HCT116 (cell line): ENCODE measurements around the gene P3H3. TPM values are rescaled to one million over a fixed set of nuclear protein-coding genes. Genes with fewer than 3 reads are reported as not detected.

ENCODE experiments used
- ATAC-seq: fragments of 200-7000 bp; cut with Tn5 transposase; 2 replicates; pipeline ENCODE4 v1.9.1; 2020; ENCODE audit warnings: mild to moderate bottlenecking, moderate library complexity
- BruUV-seq: library from RNA; stranded (reverse); fragments of 400-500 nt; replicated peaks from 2 replicates; lab custom pipeline; 2021; lab: Mats Ljungman, UMichigan
- CTCF ChIA-PET: fragments of 300-600 bp; sonication (Branson Sonifier 250); formaldehyde crosslinking; loops from one replicate; lab custom pipeline; 2021; ENCODE audit warnings: antibody characterized with exemption; lab: Charles Lee
- POLR2A ChIA-PET: fragments of 300-600, 350-600 bp; sonication (Branson Sonifier 250); formaldehyde crosslinking; loops from one replicate; lab custom pipeline; 2021; ENCODE audit warnings: antibody characterized with exemption; lab: Charles Lee
- RAD21 ChIA-PET, 2 experiments: fragments of 300-600 bp; sonication (Branson Sonifier 250); formaldehyde crosslinking; loops; one replicate each; lab custom pipeline; 2023; ENCODE audit warnings: low total read pairs in 2 of 2; ENCODE audit not compliant: uncharacterized antibody in 2 of 2, unreplicated experiment in 2 of 2, low non-redundant PET in 1 of 2; lab: Charles Lee
- DNase-seq: peaks from one replicate; pipeline ENCODE4 v3.0.0-alpha.2; 2010; ENCODE audit warnings: low read depth, low spot score
- H2AFZ ChIP-seq: fragments of 200-600 bp; shearing (Covaris generic), sonication (generic); 2 replicates; pipeline ENCODE4 v1.6.1; 2017; ENCODE audit warnings: low read depth, mixed run types, mixed read lengths, antibody characterized with exemption, low read length; ENCODE audit not compliant: poor library complexity, severe bottlenecking
- H3K27ac ChIP-seq: 2 replicates; pipeline ENCODE4 v1.5.1; 2012; ENCODE audit warnings: low read depth, low read length
- H3K27me3 ChIP-seq: fragments of 200-600 bp; sonication (generic); 2 replicates; pipeline ENCODE4 v1.6.1; 2016; ENCODE audit warnings: mixed run types, low read length, mixed read lengths; ENCODE audit not compliant: insufficient read depth
- H3K36me3 ChIP-seq, 2 experiments: fragments of 200-500 bp in 1 of 2; fragments of 200-600 bp in 1 of 2; sonication (Bioruptor generic) in 1 of 2; sonication (generic) in 1 of 2; 2 replicates each; pipeline versions ENCODE4 v1.5.1 to v1.6.1; 2014 to 2016; ENCODE audit warnings: low read length in 2 of 2, inconsistent platforms in 1 of 2, mixed read lengths in 1 of 2, mixed run types in 1 of 2; ENCODE audit not compliant: insufficient read depth in 2 of 2, control insufficient read depth in 1 of 2
- H3K4me1 ChIP-seq, 2 experiments: fragments of 200-600 bp in 1 of 2; sonication (generic) in 1 of 2; 2 replicates each; pipeline versions ENCODE4 v1.5.1 to v1.6.1; 2012 to 2017; ENCODE audit warnings: low read length in 2 of 2, inconsistent platforms in 1 of 2, mild to moderate bottlenecking in 1 of 2, mixed read lengths in 1 of 2, mixed run types in 1 of 2, moderate library complexity in 1 of 2; ENCODE audit not compliant: insufficient read depth in 2 of 2, control insufficient read depth in 1 of 2
- H3K4me2 ChIP-seq: fragments of 200-600 bp; sonication (generic); 2 replicates; pipeline ENCODE4 v1.6.1; 2017; ENCODE audit warnings: mixed run types, low read length, mixed read lengths
- H3K4me3 ChIP-seq, 2 experiments: fragments of 200-600 bp in 1 of 2; sonication (generic) in 1 of 2; replicated peaks in 1 of 2; 2 replicates each; pipeline ENCODE4 v1.5.1; 2011 to 2016; ENCODE audit warnings: low read length in 2 of 2, control low read depth in 1 of 2, low read depth in 1 of 2, mild to moderate bottlenecking in 1 of 2, mixed read lengths in 1 of 2, mixed run types in 1 of 2
- H3K79me2 ChIP-seq: fragments of 200-600 bp; sonication (generic); 2 replicates; pipeline ENCODE4 v1.6.1; 2017; ENCODE audit warnings: mild to moderate bottlenecking, mixed run types, low read length, moderate library complexity, mixed read lengths; ENCODE audit not compliant: insufficient read depth
- H3K9ac ChIP-seq: fragments of 200-600 bp; sonication (generic); 2 replicates; pipeline ENCODE4 v1.6.1; 2016; ENCODE audit warnings: low read length, mixed read lengths
- H3K9me2 ChIP-seq: fragments of 200-600 bp; sonication (generic), shearing (Covaris generic); 2 replicates; pipeline ENCODE4 v1.6.1; 2017; ENCODE audit warnings: mixed run types, mild to moderate bottlenecking, moderate library complexity; ENCODE audit not compliant: insufficient read depth
- H3K9me3 ChIP-seq, 2 experiments: fragments of 200-500 bp in 1 of 2; fragments of 200-600 bp in 1 of 2; sonication (Bioruptor generic) in 1 of 2; sonication (generic) in 1 of 2; 2 replicates each; pipeline ENCODE4 v1.6.1; 2014 to 2017; ENCODE audit warnings: low read length in 2 of 2, mixed read lengths in 2 of 2, inconsistent platforms in 1 of 2, low read depth in 1 of 2, mild to moderate bottlenecking in 1 of 2, mixed run types in 1 of 2, moderate library complexity in 1 of 2; ENCODE audit not compliant: control insufficient read depth in 1 of 2, insufficient read depth in 1 of 2
- H4K20me1 ChIP-seq: fragments of 200-600 bp; sonication (generic), shearing (Covaris generic); 2 replicates; pipeline ENCODE4 v1.6.1; 2017; ENCODE audit warnings: mixed run types, mild to moderate bottlenecking, moderate library complexity; ENCODE audit not compliant: insufficient read depth
- CEBPB ChIP-seq: IDR thresholded peaks from 2 replicates; pipeline ENCODE4 v1.6.1; 2012; ENCODE audit warnings: low read depth
- EZH2 ChIP-seq: fragments of 200-600 bp; sonication (generic); IDR thresholded peaks from 2 replicates; pipeline ENCODE4 v1.6.1; 2017; ENCODE audit warnings: antibody characterized with exemption, mixed run types
- FOSL1 ChIP-seq: IDR thresholded peaks from 2 replicates; pipeline ENCODE4 v1.6.1; 2012; ENCODE audit warnings: low read depth
- JUND ChIP-seq: IDR thresholded peaks from 2 replicates; pipeline ENCODE4 v1.6.1; 2012
- POLR2A ChIP-seq: IDR thresholded peaks from 2 replicates; pipeline ENCODE4 v1.7.0; 2011; ENCODE audit warnings: borderline replicate concordance; ENCODE audit not compliant: insufficient read depth, insufficient read length; ENCODE audit errors: extremely low read depth
- POLR2AphosphoS5 ChIP-seq: IDR thresholded peaks from 2 replicates; pipeline ENCODE4 v1.6.1; 2011; ENCODE audit warnings: mild to moderate bottlenecking, low read depth, low read length, moderate library complexity
- RAD21 ChIP-seq: IDR thresholded peaks from 2 replicates; pipeline ENCODE4 v1.6.1; 2012; ENCODE audit warnings: low read depth, mild to moderate bottlenecking
- SP1 ChIP-seq: IDR thresholded peaks from 2 replicates; pipeline ENCODE4 v1.6.1; 2012; ENCODE audit warnings: low read depth
- SRF ChIP-seq: IDR thresholded peaks from 2 replicates; pipeline ENCODE4 v1.6.1; 2012; ENCODE audit warnings: low read depth
- TCF7L2 ChIP-seq: IDR thresholded peaks from 2 replicates; pipeline ENCODE4 v1.7.0; 2011; ENCODE audit warnings: borderline replicate concordance, inconsistent platforms; ENCODE audit not compliant: insufficient read depth, insufficient read length; ENCODE audit errors: extremely low read depth
- ZFX ChIP-seq: fragments of 450-650 bp; IDR thresholded peaks from 2 replicates; pipeline ENCODE4 v1.6.1; 2017
- ZNF274 ChIP-seq: fragments of 200-500 bp; sonication (Bioruptor generic); IDR thresholded peaks from 2 replicates; pipeline ENCODE4 v1.6.1; 2014; ENCODE audit warnings: mild to moderate bottlenecking, low read depth, low read length, inconsistent platforms
- intact Hi-C: fragments of 100-400 bp; cut with micrococcal nuclease; formaldehyde crosslinking; loops from 2 replicates; pipeline ENCODE4 v1.10.0; 2022
- total RNA-seq: library from RNA; stranded (reverse); gene quantifications from one replicate; pipeline ENCODE4 v1.2.1, GENCODE V29; 2021; ENCODE audit not compliant: unreplicated experiment
- TF ChIP-seq, protein P1 (sequence below): IDR thresholded peaks from 2 replicates; pipeline ENCODE4 v1.6.1; 2012
- TF ChIP-seq, protein P2 (sequence below): IDR thresholded peaks from 2 replicates; pipeline ENCODE4 v1.6.1; 2011; ENCODE audit warnings: mild to moderate bottlenecking, low read length, moderate library complexity; ENCODE audit not compliant: insufficient replicate concordance; ENCODE audit errors: extremely low read depth
- TF ChIP-seq, protein P3 (sequence below): IDR thresholded peaks from 2 replicates; pipeline ENCODE4 v1.6.1; 2012

Gene P3H3
- total RNA-seq, 1 experiment from 2014 or later = 32.2 TPM

DNA sequence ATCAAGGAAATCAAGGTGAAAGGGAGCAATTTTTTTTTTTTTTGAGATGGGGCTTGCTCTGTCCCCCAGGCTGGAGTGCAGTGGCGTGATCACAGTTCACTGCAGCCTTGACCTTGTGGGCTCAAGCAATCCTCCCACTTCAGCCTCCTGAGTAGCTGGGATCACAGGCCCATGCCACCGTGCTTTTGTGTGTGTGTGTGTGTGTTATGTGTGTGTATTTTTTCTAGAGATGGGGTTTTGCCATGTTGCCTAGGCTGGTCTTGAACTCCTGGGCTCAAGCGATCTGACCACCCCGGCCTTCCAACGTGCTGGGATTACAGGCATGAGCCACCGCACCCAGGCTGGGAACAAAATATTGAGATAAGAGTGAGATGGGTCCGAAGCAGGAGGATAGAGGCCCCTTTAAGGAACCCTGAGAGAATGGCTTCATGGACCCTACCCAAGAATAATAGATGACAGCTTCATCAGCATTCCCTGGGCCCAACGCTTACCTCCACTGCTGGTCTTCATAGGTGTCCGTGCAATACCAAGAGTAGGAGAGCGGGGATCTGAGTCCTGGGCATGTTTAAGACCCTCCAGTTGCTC lies 21.9 kb downstream of the P3H3 start:
- Histone ChIP-seq H3K4me2 (peak overlapping the region; percentile 100), H3K9ac (peak overlapping the region; percentile 89), H2AFZ (no peak overlapping the region), H3K79me2 (peaks cover 43% of the 10 kb centered on the region), H3K9me2 (no peaks in the 10 kb centered on the region), H3K36me3 (peaks cover 27 to 44% of the 10 kb centered on the region in 2 experiments; a peak in 3 of 4 replicates), H3K4me3 (peak overlapping the region; percentile 67 to 94), H3K27me3 (no peaks in the 10 kb centered on the region), H4K20me1 (no peaks in the 10 kb centered on the region), H3K4me1 (peaks cover 15 to 31% of the 10 kb centered on the region in 2 experiments), H3K9me3 (no peaks in the 10 kb centered on the region), H3K27ac (peak overlapping the region; percentile 77)
- ChIA-PET RAD21 (no interaction called here), CTCF (no interaction called here), POLR2A (interaction anchor here (2.9 to 8.9 kb wide), 2 partner anchors 19 to 94 kb away, joined by 28 to 186 read pairs; partner anchors contain the start of genes C12orf57, RNU7-1, SPSB2 and TPI1)
- BruUV-seq = no TSS peak
- DNase-seq (no peak), ATAC-seq (no peak)
- TF ChIP-seq POLR2AphosphoS5 (no peak), SRF (no peak), TCF7L2 (no peak), ZNF274 (no peak), RAD21 (no peak), EZH2 (no peak), ZFX (no peak), SP1 (no peak), POLR2A (no peak), CEBPB (no peak), FOSL1 (no peak), JUND (no peak)
- TF ChIP-seq, protein P1, sequence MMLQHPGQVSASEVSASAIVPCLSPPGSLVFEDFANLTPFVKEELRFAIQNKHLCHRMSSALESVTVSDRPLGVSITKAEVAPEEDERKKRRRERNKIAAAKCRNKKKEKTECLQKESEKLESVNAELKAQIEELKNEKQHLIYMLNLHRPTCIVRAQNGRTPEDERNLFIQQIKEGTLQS = no peak
- TF ChIP-seq, protein P2, sequence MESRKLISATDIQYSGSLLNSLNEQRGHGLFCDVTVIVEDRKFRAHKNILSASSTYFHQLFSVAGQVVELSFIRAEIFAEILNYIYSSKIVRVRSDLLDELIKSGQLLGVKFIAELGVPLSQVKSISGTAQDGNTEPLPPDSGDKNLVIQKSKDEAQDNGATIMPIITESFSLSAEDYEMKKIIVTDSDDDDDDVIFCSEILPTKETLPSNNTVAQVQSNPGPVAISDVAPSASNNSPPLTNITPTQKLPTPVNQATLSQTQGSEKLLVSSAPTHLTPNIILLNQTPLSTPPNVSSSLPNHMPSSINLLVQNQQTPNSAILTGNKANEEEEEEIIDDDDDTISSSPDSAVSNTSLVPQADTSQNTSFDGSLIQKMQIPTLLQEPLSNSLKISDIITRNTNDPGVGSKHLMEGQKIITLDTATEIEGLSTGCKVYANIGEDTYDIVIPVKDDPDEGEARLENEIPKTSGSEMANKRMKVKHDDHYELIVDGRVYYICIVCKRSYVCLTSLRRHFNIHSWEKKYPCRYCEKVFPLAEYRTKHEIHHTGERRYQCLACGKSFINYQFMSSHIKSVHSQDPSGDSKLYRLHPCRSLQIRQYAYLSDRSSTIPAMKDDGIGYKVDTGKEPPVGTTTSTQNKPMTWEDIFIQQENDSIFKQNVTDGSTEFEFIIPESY = no peak
- TF ChIP-seq, protein P3, sequence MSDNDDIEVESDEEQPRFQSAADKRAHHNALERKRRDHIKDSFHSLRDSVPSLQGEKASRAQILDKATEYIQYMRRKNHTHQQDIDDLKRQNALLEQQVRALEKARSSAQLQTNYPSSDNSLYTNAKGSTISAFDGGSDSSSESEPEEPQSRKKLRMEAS = no peak
- intact Hi-C loops = loop anchor here (5.0 kb wide), 1 partner anchor 243 kb away; the partner anchor contains the start of gene CHD4
